Stimulated activated CD4-positive, alpha-beta T cell treated with anti-CD3 and anti-CD28 coated beads, Interleukin-4, amount 100 ng/mL, for 48 hours (primary cell): ENCODE measurements around the gene MLN.
A peak's percentile ranks its signal among the peaks of the same experiment; 100 is the strongest.

ENCODE experiments used
- DNase-seq, 2 donors: peaks; one replicate each; pipeline ENCODE4 v3.0.0-alpha.2; 2020; ENCODE audit warnings: low read depth in 2 of 2

Gene MLN, protein sequence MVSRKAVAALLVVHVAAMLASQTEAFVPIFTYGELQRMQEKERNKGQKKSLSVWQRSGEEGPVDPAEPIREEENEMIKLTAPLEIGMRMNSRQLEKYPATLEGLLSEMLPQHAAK

DNA sequence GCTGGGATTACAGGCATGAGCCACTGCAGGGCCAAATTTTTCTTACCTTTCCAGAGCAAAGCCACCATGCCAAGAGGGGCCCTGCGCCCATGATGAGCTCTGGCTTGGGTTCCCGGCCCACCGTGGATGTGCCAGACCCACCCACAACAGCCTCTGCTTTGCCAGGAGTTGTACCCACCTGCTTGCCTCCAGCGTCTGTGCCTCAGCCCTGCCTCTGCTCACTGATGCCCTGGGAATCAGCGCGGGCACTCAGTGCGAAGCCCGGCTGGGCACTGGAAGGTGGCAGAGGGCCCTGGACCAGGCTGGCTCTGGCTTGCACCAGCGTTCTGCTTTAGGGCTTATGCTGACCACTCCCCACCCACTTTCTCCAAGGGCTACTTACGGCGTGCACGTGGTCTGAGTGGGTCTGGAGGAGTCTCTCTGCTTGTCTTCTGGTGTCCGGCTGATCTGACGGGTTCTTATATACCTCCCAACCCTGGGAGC lies at the start of gene MLN:
TSS of gene MLN (minus strand) at position 433 of the 483 bp plus-strand sequence. CDS start 2,840 bp downstream, outside the sequence.
- DNase-seq, result no peak

DNA sequence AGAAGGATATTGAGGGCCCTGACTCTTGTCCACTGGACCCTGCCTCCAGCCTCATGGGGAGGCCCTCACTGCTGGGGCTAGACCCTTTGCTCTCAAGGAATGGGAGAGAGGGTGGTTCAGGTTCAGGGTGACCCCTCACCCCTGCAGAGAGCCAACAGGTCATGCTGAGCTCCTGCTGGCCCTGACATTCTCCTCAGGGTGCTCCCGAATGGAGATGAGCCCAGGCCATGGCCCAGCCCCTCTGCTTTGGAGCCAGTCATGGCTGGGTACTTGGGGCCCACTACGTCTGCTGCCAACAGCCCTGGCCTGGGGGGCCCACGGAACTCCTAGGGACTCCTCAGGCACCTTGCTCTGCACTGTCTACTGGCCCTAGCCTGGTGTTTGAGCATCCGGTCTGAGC lies 49.2 kb upstream of the MLN start:
- no peak for DNase-seq

DNA sequence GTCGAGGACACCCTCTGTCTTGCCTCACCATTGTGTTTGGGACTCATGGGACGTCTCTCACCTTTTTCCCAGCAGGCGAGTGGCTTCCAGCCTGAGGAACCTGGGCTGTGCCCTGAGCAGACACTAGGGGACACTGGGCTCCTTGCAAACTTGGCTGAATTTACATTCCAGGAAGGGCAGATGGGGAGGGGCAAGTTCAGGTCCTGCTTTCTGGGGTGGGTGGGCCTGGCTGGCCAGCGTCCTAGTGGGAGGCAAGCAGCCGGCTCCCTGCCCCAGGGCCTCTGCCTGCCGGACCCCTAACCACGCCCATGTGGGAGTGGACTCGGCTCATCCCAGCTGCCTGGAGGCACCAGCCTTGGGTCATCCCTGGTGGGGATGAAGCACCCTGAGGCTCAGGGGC lies 48.2 kb upstream of the MLN start:
- DNase-seq, result no peak

DNA sequence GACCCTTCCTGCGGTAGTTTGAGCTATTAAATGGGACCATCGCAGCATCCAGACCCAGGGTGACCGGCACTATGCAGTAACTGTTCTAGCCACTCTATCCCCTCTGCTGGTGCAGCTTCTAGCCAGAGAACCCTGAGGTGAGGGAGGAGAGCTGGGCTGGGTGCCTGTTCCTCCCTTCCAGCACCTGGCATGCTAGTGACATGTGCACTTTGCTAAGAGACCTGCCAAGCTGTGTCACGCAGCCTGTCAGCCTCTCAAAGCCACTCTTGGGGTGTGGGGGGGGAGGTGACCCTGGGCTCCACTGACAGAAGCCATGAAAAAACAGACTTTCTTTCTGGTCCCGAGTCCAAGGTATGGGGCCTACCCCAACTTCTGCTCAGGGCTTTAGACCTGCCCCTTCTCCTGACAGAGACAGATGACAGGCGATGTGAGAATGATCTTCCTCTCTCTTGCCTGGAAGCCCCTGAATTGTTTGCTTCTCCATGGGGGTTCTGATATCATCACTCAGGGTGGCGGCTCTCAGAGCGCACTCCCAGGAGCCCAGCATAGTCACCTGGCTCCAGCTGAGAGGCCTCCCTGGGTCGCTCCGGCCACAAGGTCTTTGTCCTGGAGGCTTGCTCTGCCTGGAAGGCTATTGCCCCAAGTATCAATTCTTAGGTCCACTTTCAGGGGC lies 47.2 kb upstream of the MLN start:
- DNase-seq, result no peak

DNA sequence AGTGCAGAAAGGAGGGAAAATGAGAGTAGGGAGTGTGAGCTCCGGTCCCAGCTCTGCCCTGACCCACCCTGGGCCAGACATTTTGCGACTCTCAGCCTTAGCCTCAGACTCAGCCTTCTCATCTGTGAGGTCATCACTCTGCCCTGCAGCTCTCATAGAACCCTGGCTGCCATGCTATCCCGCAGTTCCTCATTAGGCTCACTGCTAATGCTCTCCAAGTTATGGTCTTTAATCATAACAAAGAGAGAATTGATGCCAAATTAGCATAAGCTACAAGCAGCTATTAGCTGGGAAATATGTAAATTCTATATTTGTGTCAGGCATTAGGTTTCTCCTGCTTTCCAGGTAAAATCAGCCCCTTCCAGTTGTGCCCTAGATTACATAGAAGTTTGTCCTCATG lies 46.5 kb upstream of the MLN start:
- DNase-seq, result no peak

DNA sequence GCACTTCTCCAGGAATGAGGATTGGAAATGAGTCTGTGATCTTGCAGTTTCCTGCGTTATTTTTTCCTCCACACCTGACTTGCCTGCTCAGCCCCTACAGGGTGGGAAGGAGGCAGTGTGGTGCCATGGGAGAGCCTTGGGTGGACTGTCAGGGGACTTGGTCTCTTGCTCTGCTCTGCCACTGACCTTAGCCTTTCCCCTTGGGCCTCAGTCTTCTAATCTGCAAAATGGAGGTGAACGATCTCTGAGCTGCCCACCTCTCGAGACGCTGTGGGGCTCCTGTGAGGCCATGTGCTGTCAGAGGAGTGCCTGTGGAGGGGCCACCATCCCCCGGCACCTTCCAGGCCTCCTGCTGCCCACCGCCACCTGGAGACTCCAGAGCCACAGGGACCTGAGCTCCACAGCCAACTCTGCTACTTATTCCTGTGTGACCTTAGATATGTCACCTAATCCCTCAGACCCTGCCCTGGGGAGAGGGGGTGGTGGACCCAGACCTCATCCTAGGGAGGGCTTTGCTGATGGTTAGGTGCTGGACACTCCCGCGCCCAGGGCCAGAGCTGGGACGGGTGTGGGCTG lies 45.8 kb upstream of the MLN start:
- DNase-seq, result no peak

DNA sequence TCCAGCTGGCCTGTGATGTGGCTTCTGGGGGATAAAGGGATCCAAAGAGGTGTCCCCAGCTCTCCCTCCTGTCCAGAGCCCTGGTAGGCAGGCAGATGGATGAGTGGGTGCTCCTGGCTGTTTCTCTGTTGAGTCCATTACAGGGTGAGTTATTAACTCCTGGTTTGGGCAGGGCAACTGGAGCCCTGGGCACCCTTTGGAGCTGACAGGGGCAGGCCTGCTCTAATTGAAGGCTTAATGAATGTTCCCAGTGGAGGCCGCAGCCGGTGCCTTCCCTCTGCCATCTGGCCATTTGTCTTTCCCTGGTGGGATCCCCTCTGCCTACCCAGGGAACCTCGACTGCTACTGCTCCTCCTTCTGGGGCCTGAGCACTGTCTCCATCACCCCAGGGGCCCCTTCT lies 44.7 kb upstream of the MLN start:
- DNase-seq, result no peak

DNA sequence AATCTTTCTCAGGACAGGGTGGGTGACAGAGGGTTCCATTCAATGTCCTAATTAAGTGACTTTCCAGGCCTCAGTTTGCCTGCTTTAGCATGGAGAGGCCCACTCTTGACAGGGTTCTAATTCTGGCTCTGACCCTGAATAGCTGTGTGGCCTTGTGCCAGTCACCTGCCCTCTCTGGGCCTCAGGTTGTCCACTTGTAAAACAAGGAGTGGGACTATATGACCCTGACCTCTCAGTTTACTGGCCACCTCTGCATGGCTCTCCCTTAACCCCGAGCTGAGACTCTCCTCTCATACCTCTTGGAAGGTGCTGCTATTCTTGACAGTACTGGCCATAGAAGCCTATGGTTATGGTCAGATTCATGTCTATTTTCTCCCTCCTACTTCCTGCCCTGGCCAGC lies 44.1 kb upstream of the MLN start:
- DNase-seq, result no peak

DNA sequence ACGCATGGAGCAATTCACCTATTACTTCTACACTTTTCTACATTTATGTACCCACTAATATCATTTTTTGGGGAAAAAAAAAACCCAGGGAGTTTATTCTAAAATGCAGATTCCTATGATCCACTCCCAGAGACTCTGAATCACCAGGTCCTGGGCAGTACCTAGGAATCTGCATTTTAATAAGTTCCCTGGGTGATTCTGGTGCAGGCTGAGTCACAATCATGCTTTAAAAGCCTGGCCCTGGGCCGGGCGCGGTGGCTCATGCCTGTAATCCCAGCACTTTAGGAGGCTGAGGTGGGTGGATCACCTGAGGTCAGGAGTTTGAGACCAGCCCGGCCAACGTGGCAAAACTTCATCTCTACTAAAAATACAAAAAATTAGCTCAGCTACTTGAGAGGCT lies 43.3 kb upstream of the MLN start:
- no peak for DNase-seq

DNA sequence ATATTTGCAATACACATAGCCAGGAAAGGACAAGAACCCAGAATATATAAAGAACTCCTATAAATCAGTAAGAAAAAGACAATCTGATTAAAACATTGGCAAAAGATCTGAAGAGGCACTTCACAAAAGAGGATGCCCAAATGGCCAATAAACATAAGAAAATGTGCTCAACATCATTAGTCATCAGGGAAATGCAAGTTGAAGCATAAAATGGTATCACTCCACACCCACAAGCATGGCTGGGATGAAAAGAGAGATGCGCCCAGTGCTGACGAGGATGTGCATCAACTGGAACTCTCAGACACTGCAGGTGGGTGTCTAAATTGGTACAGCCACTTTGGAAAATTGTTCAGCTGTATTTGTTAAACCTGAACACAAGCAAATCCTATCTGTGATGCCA lies 42.4 kb upstream of the MLN start:
- DNase-seq, result no peak

DNA sequence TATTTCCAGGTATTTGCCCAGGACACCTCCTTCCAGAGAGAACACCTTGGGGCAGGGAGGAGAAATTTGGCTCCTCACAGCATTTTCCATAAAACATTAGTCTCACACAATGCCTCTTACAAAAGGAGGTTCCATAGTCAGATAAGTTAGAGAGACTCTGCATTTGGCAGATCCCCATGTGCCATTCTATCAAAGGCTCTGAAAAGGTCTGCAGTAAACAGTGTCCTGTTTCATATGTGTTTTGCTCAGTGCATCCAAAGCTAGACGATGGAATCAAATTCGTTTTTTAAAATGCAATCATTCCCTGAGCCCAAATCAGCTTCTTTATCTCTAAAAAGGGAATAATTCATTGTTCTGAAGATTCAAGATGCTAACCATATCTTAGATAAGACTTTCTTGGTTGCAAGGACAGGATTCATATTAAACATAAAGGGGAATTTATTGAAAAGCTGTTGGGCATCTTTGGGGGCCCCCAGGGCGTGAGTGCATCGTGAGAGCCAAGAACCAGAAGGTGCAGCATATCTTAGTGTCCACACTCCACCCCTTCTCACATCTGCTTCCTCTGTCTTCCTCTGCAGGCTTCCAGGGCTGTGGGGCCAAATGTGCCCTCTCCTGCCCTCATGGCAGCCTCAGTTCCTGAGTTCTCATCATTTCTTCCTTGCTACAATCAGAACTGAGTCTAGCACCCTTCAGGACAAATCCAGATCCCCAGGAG lies 41.4 kb upstream of the MLN start:
- DNase-seq, result no peak

DNA sequence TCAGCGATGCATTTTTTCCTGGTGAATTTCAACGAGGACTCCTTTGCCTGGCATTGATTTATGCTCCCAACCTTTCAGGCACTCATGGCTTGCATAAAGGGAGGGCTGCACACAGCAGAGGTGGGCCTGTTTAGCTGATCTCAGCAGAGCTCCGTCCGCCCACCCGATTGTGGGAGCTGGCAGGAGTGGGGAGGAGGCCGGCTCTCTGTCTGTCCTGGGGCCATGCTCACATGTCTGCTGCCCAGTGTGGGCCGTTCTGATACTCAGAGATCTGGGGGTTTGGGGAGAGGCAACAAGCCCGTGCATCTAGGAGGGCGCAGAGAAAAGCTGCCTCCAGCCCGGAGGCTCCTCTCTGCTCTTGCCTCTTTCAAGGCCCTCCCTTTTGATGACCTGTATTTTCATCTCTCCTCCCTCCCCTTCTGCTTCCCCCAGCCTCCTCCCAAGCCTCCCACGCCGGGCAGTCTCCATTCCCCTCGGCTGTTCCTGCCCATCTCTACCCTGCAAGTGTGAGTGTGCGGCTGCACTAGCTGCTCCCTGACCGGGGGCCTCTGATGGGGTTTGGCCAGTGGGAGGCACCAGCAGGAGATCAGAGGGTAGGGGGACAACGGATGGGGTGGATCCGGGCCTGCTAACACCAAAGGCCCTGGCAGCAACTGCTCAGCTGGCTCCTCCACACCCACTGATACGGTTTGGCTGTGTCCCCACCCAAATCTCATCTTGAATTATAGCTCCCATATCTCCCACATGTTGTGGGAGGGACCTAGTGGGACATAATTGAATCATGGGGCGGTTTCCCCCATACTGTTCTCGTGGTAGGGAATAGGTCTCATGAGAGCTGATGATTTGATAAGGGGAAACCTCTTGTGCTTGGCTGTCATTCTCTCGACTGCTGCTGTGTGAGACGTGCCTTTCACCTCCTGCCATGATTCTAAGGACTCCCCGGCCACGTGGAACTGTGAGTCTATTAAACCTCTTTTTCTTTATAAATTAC lies 39.6 kb upstream of the MLN start:
- DNase-seq, result no peak

DNA sequence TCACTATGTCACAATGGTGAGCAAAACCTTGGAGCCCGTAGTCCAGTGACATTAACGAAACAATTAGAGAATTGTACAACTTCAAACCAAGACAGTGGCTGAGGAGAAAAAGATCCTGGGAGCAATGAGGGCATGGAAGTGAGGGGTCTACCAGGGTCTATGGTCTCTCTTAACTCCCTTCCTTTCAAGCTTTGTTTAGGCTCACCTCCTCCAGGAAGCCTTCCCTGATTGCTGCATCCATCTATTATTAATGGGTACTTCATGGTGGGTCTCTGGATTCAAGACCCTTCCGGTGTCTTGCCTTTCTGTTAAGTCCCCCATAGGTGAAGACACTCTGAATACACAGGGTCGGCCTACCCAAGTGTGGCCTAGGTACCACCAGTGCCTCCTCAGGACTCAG lies 38.1 kb upstream of the MLN start:
- no peak for DNase-seq

DNA sequence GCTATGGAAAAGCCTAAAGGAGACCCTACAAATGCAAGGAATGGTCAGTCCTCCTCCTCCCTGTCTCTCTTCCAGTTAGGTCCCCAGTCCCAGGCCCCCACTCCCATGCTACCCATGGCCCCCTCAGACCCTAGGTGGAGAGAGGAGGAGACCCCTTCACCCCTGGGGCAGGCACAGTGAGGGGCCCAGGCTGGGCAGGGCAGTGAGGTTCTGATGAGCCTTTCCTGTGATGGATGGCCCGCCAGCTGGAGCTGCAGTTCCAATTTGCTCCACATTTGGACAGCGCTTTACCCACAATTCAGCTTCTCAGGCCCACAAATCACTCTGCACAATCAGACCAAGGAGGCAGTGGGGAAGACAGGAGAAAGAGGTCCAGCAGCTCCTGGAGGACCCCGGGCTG lies 37.3 kb upstream of the MLN start:
- DNase-seq, result no peak

DNA sequence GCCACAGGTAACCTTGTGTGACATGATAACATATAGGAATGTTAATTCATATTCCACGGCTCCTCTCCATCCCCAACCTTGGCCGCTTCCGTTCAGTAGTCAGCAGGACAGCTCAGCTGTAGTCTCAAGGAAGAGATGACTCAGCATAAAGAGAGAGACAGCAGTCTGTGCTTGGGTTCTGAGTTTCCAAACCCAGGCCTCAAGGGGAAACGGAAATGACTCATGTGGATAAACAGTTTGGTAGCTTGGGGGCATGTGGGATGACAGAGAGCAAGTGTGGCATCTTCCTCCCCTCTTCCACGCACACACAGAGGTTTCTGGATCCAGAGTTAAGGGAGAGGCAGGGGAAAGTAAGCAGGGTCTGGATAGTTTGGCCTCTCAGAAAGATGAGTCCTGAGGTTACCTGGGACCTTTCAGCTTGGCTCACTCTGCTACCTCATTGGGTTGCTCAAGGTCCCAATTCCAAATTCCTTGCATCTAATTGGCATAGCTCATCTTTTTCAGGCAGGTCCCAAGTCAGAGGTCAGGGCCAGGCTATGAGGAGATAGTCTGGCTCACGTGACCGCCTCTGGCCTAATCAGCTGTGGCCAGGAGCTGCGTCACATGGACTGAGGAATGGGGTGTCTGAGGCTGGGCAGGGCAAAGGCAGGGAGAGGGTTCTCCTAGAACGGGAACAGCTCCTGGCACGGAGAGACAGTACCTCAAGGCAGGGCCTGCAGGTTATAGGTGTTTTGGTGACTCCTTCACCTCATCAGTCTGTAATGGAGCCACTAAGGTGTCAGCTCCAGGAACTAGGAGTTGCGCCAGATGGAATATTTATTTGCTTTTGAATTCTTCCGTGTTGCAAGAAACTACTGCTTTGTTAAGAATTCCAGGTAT lies 36.5 kb upstream of the MLN start:
- DNase-seq, result peak; percentile 15 to 30

DNA sequence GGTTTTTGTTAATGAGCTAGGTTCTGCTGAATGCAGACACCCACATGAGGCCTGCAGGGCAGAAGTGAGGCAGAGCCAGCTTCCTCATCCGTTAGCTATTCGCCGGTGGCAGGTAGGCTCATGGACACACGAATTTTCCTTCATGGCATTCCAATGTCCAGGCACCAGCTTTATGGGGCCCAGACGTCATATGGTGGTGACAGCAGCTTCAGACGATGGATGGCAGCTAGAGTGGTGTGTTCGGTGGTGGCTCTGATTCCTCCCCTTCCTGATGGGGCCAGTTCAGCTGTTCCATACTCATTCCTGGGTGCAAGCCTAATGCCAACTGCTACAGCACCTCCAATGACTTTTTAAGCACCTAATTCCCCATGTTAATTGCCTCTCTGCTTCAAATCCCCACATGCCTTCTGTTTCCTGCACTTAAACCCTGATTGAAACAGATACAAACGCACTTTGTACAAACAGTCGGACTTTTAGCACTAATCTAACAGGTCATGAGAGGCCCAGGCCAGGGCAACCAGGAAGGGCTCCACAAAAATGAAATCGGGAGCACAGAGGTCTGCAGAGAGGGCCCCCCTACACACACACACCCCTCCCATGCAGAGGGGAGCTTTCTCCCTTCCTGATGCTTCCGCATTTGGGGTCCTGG lies 35.7 kb upstream of the MLN start:
- DNase-seq, result no peak

DNA sequence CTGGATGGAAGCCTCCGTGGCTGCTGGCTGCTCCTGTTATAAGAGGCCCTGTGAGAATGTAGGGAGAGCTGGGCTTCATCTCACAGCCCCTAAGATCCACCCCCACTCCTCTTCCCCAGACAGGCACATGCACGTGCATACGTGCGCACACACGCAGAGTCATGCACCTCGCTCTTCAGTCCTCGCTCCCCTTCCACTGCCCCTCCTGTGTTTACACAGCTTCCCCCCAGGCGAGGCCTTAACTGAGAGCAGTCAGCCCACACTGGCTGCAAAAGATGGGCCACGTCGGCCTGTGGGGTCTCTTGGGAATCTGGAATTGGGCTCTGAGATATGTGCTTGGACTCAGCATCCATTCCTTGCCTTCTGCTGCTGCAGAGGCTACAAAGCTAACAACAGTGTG lies 35.2 kb upstream of the MLN start:
- DNase-seq, result no peak

DNA sequence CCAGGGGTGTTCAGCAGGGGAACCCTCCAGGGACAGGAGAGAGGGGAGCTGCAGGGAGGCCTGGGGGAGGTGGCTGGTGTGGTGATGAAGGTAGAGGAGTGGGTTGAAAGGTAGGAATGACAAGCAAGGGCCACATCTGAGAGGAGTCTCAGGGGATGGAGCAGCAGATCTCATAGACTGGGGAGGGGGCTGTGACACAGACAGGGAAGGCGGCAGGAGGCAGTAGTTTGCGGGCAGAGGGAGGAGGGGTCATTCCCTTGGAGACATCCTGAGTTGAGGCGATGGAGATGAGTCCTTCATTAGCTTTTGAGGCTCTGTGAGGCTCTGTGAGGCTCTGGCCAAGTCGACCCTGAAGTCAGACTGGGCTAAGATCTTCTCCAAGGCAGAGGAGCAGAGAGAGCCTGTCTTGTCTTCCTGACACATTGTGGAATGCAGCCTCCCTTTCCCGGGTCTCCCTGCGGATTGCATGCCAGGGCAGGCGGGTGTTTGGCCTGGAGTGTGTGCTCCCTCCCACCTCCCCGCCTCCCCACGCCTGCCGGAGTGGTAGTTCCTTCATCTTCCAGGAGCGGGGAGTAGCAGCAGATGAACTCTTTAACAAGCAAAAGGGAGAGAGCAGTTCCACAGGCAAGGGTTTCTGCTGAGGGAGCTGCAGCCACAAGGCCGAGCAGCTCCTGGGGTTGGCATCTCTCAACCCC lies 34.3 kb upstream of the MLN start:
- no peak for DNase-seq

DNA sequence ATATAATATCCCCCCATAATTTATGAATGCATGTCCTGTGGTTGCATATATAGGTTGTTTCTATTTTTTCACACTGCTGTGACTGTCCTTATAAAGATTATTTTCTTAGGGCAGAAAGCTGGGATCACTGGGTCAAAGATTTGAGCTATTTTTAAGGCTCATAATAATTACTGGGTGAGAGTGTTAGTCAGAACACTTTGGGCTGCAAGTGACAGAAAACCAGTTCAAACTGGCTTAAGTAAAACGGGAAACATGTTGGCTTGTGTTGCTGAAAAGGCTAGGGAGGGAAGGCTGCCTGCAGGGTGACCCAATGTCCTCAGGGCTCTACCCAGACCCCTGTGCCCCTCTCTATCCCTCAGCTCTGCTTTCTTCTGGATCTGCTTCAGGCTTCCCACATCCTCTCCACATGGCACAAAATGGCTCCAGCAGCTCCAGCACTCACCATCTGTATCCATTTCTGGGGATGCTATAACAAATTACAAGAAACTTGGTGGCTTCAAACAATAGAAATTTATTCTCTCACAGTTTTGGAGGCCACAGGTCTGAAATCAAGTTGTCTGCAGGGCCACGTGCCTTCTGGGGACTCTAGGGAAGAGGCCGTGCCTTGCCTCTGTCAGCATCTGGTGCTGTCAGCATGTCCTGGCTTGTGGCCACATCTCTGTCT lies 33.1 kb upstream of the MLN start:
- DNase-seq, result no peak
